Gastrocnemius medialis (tissue), 4 donors: ENCODE results near the gene RTTN. TPM values are rescaled to one million over a fixed set of nuclear protein-coding genes. Genes with fewer than 3 reads are reported as not detected.

Experiments
- ATAC-seq, 2 donors: fragments of 150-250 bp; one replicate each; pipeline ENCODE4 v1.9.1; 2016
- DNase-seq, 2 donors: peaks; one replicate each; pipeline ENCODE4 v3.0.0-alpha.2; 2019
- H3K27ac ChIP-seq, 4 donors: fragments of 200-600 bp; sonication (generic); 1 replicate in 1 of 4; 2 replicates in 3 of 4; pipeline ENCODE4 v1.5.1; 2016 to 2018; ENCODE audit warnings: mild to moderate bottlenecking in 2 of 4, moderate library complexity in 1 of 4
- H3K27me3 ChIP-seq, 3 donors: fragments of 200-600 bp; sonication (generic) in 2 of 3; 1 replicate in 1 of 3; 2 replicates in 2 of 3; pipeline versions ENCODE4 v1.5.1 to v1.6.0; 2016 to 2019; ENCODE audit warnings: mild to moderate bottlenecking in 1 of 3, moderate library complexity in 1 of 3
- H3K36me3 ChIP-seq, 2 donors: fragments of 200-600 bp; sonication (generic) in 1 of 2; one replicate each; pipeline ENCODE4 v1.5.1; 2017 to 2018
- H3K4me1 ChIP-seq, 2 donors: fragments of 200-600 bp; sonication (generic) in 1 of 2; one replicate each; pipeline ENCODE4 v1.5.1; 2016 to 2017; ENCODE audit warnings: mild to moderate bottlenecking in 2 of 2
- H3K4me3 ChIP-seq, 4 donors: fragments of 200-600 bp; sonication (generic) in 3 of 4; 1 replicate in 1 of 4; 2 replicates in 3 of 4; pipeline ENCODE4 v1.5.1; 2016 to 2019; ENCODE audit warnings: mild to moderate bottlenecking in 2 of 4
- H3K9me3 ChIP-seq, 3 donors: fragments of 200-600 bp; sonication (generic) in 2 of 3; 1 replicate in 1 of 3; 2 replicates in 2 of 3; pipeline ENCODE4 v1.5.1; 2016 to 2019
- POLR2A ChIP-seq, 2 donors: fragments of 450-650 bp; IDR thresholded peaks; one replicate each; pipeline ENCODE4 v1.6.1; 2017; ENCODE audit warnings: antibody characterized with exemption in 2 of 2, mild to moderate bottlenecking in 2 of 2, moderate library complexity in 2 of 2
- in situ Hi-C, 4 donors: fragments of 200-750 bp; cut with MboI; loops; one replicate each; pipeline versions ENCODE4 v1.15.0 to v1.8.0; 2017; ENCODE audit warnings: low sequenced_read_pairs in 4 of 4
- intact Hi-C: fragments of 100-400 bp; cut with DNase I; formaldehyde crosslinking; loops from one replicate; pipeline ENCODE4 v1.15.1; 2023; ENCODE audit warnings: low total_unique reads
- total RNA-seq, 4 donors: library from RNA; depleted of rRNA; stranded (reverse); fragments of >200 nt; gene quantifications; one replicate each; pipeline versions ENCODE4 v1.1.0 to v1.2.3, GENCODE V29; 2016
- TF ChIP-seq, protein P1 (sequence below), 5 experiments: fragments of 450-650 bp in 3 of 5; fragments of 200-600 bp in 2 of 5; sonication (generic) in 2 of 5; IDR thresholded peaks in 4 of 5; conservative IDR thresholded peaks in 1 of 5; 1 replicate in 4 of 5; 2 replicates in 1 of 5; pipeline ENCODE4 v1.5.1; 2016 to 2019; ENCODE audit warnings: antibody characterized with exemption in 5 of 5, mild to moderate bottlenecking in 3 of 5, moderate library complexity in 3 of 5

The RTTN gene
- total RNA-seq, 4 donors from 2014 or later: 3.2 to 9.7 (median 4.9) TPM

DNA sequence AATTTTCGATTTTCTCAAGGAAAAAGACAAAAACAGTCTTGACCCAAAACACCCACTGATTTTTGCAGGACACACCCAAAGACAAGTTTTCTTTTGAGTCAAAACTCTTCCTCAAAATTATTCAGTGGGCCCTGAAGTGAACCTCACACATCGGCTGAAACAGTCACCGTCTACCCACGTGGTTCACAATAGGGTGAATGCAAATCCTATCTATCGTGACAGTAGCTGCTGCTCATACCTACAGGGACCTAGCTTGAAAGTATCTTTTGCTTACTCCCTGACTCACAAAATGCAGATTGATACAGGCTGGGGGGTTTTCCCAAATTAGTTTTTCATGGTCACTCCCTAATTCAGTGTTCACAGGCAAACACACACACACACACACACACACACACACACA is 247.1 kb downstream of the RTTN start:
- no peak overlapping the region for H3K4me3 ChIP-seq
- no peaks in the 10 kb centered on the region for H3K27me3 ChIP-seq
- no peak for ATAC-seq
- intact Hi-C loops: no loop called here
- DNase-seq: no peak
- no peak for TF ChIP-seq POLR2A (IDR thresholded peaks at IDR 0.05)
- TF ChIP-seq, protein P1, sequence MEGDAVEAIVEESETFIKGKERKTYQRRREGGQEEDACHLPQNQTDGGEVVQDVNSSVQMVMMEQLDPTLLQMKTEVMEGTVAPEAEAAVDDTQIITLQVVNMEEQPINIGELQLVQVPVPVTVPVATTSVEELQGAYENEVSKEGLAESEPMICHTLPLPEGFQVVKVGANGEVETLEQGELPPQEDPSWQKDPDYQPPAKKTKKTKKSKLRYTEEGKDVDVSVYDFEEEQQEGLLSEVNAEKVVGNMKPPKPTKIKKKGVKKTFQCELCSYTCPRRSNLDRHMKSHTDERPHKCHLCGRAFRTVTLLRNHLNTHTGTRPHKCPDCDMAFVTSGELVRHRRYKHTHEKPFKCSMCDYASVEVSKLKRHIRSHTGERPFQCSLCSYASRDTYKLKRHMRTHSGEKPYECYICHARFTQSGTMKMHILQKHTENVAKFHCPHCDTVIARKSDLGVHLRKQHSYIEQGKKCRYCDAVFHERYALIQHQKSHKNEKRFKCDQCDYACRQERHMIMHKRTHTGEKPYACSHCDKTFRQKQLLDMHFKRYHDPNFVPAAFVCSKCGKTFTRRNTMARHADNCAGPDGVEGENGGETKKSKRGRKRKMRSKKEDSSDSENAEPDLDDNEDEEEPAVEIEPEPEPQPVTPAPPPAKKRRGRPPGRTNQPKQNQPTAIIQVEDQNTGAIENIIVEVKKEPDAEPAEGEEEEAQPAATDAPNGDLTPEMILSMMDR (IDR thresholded peaks at IDR 0.05 in 4 of 5, conservative IDR thresholded peaks at IDR 0.05 in 1 of 5): no peak
- no peaks in the 10 kb centered on the region for H3K4me1 ChIP-seq
- in situ Hi-C loops: no loop called here
- H3K27ac ChIP-seq: no peak overlapping the region
- no peaks in the 10 kb centered on the region for H3K9me3 ChIP-seq
- no peaks in the 10 kb centered on the region for H3K36me3 ChIP-seq

DNA sequence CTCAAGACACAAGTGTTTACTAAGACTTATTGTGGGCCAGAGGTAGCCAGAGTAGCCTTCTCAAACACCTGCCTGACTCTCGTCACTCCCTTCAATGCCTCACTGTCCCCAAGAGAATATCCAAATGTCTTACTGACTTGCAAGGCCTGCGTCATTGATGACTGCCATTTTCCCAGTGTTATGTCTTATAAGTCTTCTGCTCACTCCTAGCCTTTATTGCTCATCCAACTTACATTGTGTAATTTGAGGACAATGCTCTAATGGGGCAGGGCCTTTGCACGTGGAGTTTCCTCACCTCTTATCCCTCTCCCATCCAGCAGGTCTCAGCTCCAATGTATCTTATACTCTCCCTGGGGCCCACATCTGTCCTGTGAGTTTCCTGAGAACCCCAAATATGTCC is 247.7 kb downstream of the RTTN start:
- Histone ChIP-seq H3K36me3 (no peaks in the 10 kb centered on the region), H3K9me3 (no peaks in the 10 kb centered on the region), H3K4me3 (no peak overlapping the region), H3K27ac (no peak overlapping the region), H3K27me3 (no peaks in the 10 kb centered on the region), H3K4me1 (no peaks in the 10 kb centered on the region)
- TF ChIP-seq POLR2A (IDR thresholded peaks at IDR 0.05): no peak
- TF ChIP-seq, protein P1 (IDR thresholded peaks at IDR 0.05 in 4 of 5, conservative IDR thresholded peaks at IDR 0.05 in 1 of 5): no peak
- DNase-seq (no peak), ATAC-seq (no peak)
- in situ Hi-C loops: no loop called here
- intact Hi-C loops: no loop called here

DNA sequence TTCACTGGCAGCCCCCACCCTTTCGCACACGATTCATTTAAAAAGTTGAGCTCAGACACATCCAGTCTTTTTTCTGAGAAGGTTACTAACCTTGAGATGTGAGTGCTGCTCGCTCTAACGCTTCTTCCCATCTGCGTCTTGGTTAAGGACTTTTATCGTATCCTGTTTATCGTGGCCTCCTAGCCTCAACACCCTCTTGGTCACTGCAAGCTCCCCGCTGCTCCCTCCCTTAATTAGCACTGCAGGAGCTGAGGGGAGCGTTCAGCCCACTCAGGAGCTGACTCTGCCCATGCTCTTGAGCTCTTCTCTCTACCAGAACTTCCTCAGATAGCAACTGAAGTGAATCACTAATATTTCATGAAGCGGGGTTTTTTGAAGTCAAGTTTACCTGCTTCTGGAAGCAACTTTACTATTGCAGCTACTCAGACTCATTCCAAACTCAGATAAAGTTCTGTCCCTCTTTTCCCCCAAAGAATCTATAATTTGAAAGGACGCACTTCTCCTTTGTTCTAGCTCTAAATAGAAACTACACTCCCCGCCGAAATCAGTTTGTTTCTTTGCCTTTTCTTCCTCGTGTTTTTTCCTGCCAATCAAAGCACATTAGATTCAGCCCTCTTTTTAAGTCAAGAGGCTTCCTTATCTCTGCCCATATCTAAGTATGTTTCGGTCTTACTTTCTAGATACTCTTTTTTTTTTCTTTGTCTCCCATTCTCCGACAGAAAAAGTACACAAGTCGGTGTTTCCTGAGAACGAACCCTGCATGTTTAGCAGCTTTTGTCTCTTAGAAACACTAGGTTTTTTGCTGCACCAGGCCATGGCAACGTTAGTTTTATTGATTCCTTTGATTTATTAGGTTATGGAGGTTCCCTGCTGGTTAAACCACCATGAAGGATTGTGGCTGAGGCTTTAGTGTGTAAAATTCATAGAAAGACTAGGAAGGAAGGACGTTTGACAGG is 248.5 kb downstream of the RTTN start:
- Histone ChIP-seq H3K4me1 (no peaks in the 10 kb centered on the region), H3K36me3 (no peaks in the 10 kb centered on the region), H3K4me3 (no peak overlapping the region), H3K27me3 (no peaks in the 10 kb centered on the region), H3K9me3 (no peaks in the 10 kb centered on the region), H3K27ac (no peak overlapping the region)
- intact Hi-C loops: no loop called here
- in situ Hi-C loops: no loop called here
- DNase-seq (no peak), ATAC-seq (no peak)
- TF ChIP-seq, protein P1 (IDR thresholded peaks at IDR 0.05 in 4 of 5, conservative IDR thresholded peaks at IDR 0.05 in 1 of 5): no peak
- no peak for TF ChIP-seq POLR2A (IDR thresholded peaks at IDR 0.05)

DNA sequence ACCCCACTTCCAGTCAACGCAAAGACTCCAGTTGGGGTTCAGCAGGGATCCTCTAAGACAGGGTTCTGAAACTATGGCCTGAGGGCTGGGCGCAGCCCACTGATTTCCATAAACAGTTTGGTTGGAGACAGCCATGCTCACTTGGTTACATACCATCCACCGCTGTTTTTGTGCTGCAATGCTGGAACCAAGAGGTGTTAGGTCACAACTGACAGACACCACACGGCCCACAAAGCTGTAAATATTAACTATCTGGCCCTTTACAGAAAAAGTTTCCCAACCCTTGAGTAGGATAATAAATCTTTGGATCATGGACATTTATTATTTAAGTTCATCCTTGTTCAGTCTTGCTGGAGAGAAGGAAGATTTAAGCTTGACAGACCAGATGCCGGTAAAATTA is 249.4 kb downstream of the RTTN start:
- no peaks in the 10 kb centered on the region for H3K9me3 ChIP-seq
- no peaks in the 10 kb centered on the region for H3K36me3 ChIP-seq
- H3K4me1 ChIP-seq: no peaks in the 10 kb centered on the region
- no peak for DNase-seq
- H3K27me3 ChIP-seq: no peaks in the 10 kb centered on the region
- in situ Hi-C loops (no loop called here), intact Hi-C loops (no loop called here)
- no peak overlapping the region for H3K4me3 ChIP-seq
- no peak for ATAC-seq
- H3K27ac ChIP-seq: no peak overlapping the region
- TF ChIP-seq POLR2A (IDR thresholded peaks at IDR 0.05): no peak
- TF ChIP-seq, protein P1 (IDR thresholded peaks at IDR 0.05 in 4 of 5, conservative IDR thresholded peaks at IDR 0.05 in 1 of 5): no peak
